SK-N-SH (cell line): Measurements from ENCODE around the gene GSK3A.

ENCODE experiments used
- EZH2phosphoT487 ChIP-seq: fragments of 200-600 bp; sonication (generic); IDR thresholded peaks from 2 replicates; pipeline ENCODE4 v1.6.1; 2017; ENCODE audit warnings: low read depth, mixed run types, mild to moderate bottlenecking, antibody characterized with exemption, moderate library complexity, borderline replicate concordance
- POLR2AphosphoS5 ChIP-seq: IDR thresholded peaks from 2 replicates; pipeline ENCODE4 v1.6.1; 2012; ENCODE audit warnings: low read depth, low read length
- RXRA ChIP-seq: IDR thresholded peaks from 2 replicates; pipeline ENCODE4 v1.4.0; 2012; ENCODE audit warnings: low read depth, mild to moderate bottlenecking, borderline replicate concordance
- SMC3 ChIP-seq: IDR thresholded peaks from 2 replicates; pipeline ENCODE4 v1.6.1; 2012; ENCODE audit warnings: low read depth, low read length, improper control_type of control experiment
- TAF1 ChIP-seq: IDR thresholded peaks from 2 replicates; pipeline ENCODE4 v1.6.1; 2012; ENCODE audit warnings: low read depth, mild to moderate bottlenecking, low read length, moderate library complexity, borderline replicate concordance
- USF2 ChIP-seq: fragments of 150-350 bp; IDR thresholded peaks from 2 replicates; pipeline ENCODE4 v1.6.1; 2017; ENCODE audit warnings: antibody characterized with exemption, low read length, low read depth, borderline replicate concordance
- YY1 ChIP-seq: IDR thresholded peaks from 2 replicates; pipeline ENCODE4 v1.4.0; 2012; ENCODE audit warnings: low read depth, mild to moderate bottlenecking
- TF ChIP-seq, protein P1 (sequence below): fragments of 200-600 bp; sonication (generic); IDR thresholded peaks from 2 replicates; pipeline ENCODE4 v1.6.1; 2017; ENCODE audit warnings: antibody characterized with exemption, mild to moderate bottlenecking, moderate library complexity
- TF ChIP-seq, protein P2 (sequence below): IDR thresholded peaks from 2 replicates; pipeline ENCODE4 v1.4.0; 2012; ENCODE audit warnings: low read depth, borderline replicate concordance
- TF ChIP-seq, protein P3 (sequence below): fragments of 150-350 bp; IDR thresholded peaks from 2 replicates; pipeline ENCODE4 v1.6.1; 2016; ENCODE audit warnings: mild to moderate bottlenecking, low read depth, low read length
- TF ChIP-seq, protein P4 (sequence below): IDR thresholded peaks from 2 replicates; pipeline ENCODE4 v1.4.0; 2012; ENCODE audit warnings: low read depth
- TF ChIP-seq, protein P5 (sequence below): IDR thresholded peaks from 2 replicates; pipeline ENCODE4 v1.6.1; 2012; ENCODE audit warnings: mild to moderate bottlenecking, low read depth, low read length, moderate library complexity

DNA sequence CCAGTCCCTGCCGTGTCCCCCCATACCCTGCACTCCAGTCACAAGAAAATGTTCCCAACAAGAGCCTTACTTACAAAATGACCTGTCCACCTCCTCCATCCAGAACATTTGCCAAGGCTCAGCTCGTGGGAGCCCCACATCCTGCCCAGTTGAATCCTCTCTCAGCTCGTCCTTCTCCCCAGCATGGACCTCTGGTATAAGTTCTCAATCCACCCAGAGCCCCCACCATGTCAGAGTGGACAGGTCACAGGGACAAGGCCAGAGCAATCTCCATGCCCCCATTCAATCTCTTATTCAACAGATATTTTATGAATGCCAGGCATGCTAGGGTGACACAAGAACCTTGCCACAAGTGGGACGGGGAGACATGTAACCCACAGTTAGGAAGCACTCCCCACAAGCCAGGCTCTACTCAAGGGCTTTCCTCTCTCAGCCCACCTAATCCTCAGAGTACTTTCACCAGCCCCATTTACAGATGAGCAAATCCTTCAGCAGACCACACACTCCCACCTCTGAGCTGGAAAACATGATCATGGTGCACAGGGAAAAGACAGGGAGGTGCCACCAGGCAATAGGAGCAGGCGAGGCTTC, 40.0 kb downstream of the GSK3A start:
- TF ChIP-seq, protein P1, sequence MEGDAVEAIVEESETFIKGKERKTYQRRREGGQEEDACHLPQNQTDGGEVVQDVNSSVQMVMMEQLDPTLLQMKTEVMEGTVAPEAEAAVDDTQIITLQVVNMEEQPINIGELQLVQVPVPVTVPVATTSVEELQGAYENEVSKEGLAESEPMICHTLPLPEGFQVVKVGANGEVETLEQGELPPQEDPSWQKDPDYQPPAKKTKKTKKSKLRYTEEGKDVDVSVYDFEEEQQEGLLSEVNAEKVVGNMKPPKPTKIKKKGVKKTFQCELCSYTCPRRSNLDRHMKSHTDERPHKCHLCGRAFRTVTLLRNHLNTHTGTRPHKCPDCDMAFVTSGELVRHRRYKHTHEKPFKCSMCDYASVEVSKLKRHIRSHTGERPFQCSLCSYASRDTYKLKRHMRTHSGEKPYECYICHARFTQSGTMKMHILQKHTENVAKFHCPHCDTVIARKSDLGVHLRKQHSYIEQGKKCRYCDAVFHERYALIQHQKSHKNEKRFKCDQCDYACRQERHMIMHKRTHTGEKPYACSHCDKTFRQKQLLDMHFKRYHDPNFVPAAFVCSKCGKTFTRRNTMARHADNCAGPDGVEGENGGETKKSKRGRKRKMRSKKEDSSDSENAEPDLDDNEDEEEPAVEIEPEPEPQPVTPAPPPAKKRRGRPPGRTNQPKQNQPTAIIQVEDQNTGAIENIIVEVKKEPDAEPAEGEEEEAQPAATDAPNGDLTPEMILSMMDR: no peak
- TF ChIP-seq, protein P2, sequence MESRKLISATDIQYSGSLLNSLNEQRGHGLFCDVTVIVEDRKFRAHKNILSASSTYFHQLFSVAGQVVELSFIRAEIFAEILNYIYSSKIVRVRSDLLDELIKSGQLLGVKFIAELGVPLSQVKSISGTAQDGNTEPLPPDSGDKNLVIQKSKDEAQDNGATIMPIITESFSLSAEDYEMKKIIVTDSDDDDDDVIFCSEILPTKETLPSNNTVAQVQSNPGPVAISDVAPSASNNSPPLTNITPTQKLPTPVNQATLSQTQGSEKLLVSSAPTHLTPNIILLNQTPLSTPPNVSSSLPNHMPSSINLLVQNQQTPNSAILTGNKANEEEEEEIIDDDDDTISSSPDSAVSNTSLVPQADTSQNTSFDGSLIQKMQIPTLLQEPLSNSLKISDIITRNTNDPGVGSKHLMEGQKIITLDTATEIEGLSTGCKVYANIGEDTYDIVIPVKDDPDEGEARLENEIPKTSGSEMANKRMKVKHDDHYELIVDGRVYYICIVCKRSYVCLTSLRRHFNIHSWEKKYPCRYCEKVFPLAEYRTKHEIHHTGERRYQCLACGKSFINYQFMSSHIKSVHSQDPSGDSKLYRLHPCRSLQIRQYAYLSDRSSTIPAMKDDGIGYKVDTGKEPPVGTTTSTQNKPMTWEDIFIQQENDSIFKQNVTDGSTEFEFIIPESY: no peak
- no peak for TF ChIP-seq YY1
- TF ChIP-seq POLR2AphosphoS5: no peak
- TF ChIP-seq, protein P3, sequence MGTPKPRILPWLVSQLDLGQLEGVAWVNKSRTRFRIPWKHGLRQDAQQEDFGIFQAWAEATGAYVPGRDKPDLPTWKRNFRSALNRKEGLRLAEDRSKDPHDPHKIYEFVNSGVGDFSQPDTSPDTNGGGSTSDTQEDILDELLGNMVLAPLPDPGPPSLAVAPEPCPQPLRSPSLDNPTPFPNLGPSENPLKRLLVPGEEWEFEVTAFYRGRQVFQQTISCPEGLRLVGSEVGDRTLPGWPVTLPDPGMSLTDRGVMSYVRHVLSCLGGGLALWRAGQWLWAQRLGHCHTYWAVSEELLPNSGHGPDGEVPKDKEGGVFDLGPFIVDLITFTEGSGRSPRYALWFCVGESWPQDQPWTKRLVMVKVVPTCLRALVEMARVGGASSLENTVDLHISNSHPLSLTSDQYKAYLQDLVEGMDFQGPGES: no peak
- TF ChIP-seq, protein P4, sequence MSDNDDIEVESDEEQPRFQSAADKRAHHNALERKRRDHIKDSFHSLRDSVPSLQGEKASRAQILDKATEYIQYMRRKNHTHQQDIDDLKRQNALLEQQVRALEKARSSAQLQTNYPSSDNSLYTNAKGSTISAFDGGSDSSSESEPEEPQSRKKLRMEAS: no peak
- TF ChIP-seq RXRA: no peak
- TF ChIP-seq USF2: no peak
- TF ChIP-seq, protein P5, sequence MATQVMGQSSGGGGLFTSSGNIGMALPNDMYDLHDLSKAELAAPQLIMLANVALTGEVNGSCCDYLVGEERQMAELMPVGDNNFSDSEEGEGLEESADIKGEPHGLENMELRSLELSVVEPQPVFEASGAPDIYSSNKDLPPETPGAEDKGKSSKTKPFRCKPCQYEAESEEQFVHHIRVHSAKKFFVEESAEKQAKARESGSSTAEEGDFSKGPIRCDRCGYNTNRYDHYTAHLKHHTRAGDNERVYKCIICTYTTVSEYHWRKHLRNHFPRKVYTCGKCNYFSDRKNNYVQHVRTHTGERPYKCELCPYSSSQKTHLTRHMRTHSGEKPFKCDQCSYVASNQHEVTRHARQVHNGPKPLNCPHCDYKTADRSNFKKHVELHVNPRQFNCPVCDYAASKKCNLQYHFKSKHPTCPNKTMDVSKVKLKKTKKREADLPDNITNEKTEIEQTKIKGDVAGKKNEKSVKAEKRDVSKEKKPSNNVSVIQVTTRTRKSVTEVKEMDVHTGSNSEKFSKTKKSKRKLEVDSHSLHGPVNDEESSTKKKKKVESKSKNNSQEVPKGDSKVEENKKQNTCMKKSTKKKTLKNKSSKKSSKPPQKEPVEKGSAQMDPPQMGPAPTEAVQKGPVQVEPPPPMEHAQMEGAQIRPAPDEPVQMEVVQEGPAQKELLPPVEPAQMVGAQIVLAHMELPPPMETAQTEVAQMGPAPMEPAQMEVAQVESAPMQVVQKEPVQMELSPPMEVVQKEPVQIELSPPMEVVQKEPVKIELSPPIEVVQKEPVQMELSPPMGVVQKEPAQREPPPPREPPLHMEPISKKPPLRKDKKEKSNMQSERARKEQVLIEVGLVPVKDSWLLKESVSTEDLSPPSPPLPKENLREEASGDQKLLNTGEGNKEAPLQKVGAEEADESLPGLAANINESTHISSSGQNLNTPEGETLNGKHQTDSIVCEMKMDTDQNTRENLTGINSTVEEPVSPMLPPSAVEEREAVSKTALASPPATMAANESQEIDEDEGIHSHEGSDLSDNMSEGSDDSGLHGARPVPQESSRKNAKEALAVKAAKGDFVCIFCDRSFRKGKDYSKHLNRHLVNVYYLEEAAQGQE: no peak
- TF ChIP-seq EZH2phosphoT487: no peak
- no peak for TF ChIP-seq SMC3
- TF ChIP-seq TAF1: no peak
